Stimulated activated CD4-positive, alpha-beta T cell treated with anti-CD3 and anti-CD28 coated beads, Interleukin-15, amount 100 ng/mL, for 24 hours (primary cell): ENCODE data around the gene GPBP1L1.
"Not testable (repeated sequence)": the region's sequence is repeated elsewhere in the genome, so short reads cannot be mapped to it uniquely, and the experiment has no call there.

ENCODE experiments used
- DNase-seq: peaks from one replicate; pipeline ENCODE4 v3.0.0-alpha.2; 2020

Gene GPBP1L1

GRCh38 chr1:45630429-45630828 lies 55.9 kb downstream of the GPBP1L1 start:
- DNase-seq: no peak

- no peak for DNase-seq
Measured at GRCh38 chr1:45629035-45629434, 57.3 kb downstream of the GPBP1L1 start.

GRCh38 chr1:45623972-45624371 lies 62.4 kb downstream of the GPBP1L1 start, which contains the start of gene CCDC17:
TSS of gene CCDC17 (minus strand) at chr1:45624054. CDS start at chr1:45623909, 145 bp downstream.
- DNase-seq: no peak

GRCh38 chr1:45622524-45623394 lies 63.6 kb downstream of the GPBP1L1 start:
- DNase-seq: no peak

- DNase-seq: no peak
Measured at GRCh38 chr1:45621895-45622523, 64.3 kb downstream of the GPBP1L1 start.

- DNase-seq: no peak
Measured at GRCh38 chr1:45621501-45621836, 64.9 kb downstream of the GPBP1L1 start.

- no peak for DNase-seq
Measured at GRCh38 chr1:45620588-45621500, 65.5 kb downstream of the GPBP1L1 start.

- DNase-seq: no peak
Measured at GRCh38 chr1:45619149-45619921, 67.0 kb downstream of the GPBP1L1 start.

GRCh38 chr1:45617618-45618017 lies 68.7 kb downstream of the GPBP1L1 start:
- DNase-seq: no peak

GRCh38 chr1:45615885-45616284 lies 70.4 kb downstream of the GPBP1L1 start:
- no peak for DNase-seq

GRCh38 chr1:45612941-45613579 lies 73.3 kb downstream of the GPBP1L1 start:
- DNase-seq: no peak

GRCh38 chr1:45610589-45611226 lies 75.6 kb downstream of the GPBP1L1 start:
- DNase-seq: no peak

GRCh38 chr1:45608175-45609156 lies 77.9 kb downstream of the GPBP1L1 start:
- DNase-seq: no peak

- no peak for DNase-seq
Measured at GRCh38 chr1:45607404-45608074, 78.8 kb downstream of the GPBP1L1 start.

- DNase-seq: no peak
Measured at GRCh38 chr1:45604239-45604638, 82.1 kb downstream of the GPBP1L1 start.

GRCh38 chr1:45596765-45597164 lies 89.6 kb downstream of the GPBP1L1 start:
- DNase-seq: not testable (repeated sequence)

- no peak for DNase-seq
Measured at GRCh38 chr1:45594412-45594811, 91.9 kb downstream of the GPBP1L1 start.

- no peak for DNase-seq
Measured at GRCh38 chr1:45589861-45590260, 96.5 kb downstream of the GPBP1L1 start.

GRCh38 chr1:45586769-45587168 lies 99.6 kb downstream of the GPBP1L1 start:
- no peak for DNase-seq
